Measurements from ENCODE around the gene APMAP.

APMAP gene

GRCh38 chr20:24980291-24981053, 12.1 kb downstream of the APMAP start:
- no peak overlapping the region for H3K4me3 ChIP-seq (replicated peaks; ENCODE audit: low read depth, low read length)
- no peak for TF ChIP-seq CTCF (IDR thresholded peaks at IDR 0.05; ENCODE audit: low read length, missing control alignments)
- no peak for DNase-seq (ENCODE audit: low read depth)

- H3K4me3 ChIP-seq (replicated peaks; ENCODE audit: low read depth, low read length): no peak overlapping the region
- TF ChIP-seq CTCF (IDR thresholded peaks at IDR 0.05; ENCODE audit: low read length, missing control alignments): no peak
- no peak for DNase-seq (ENCODE audit: low read depth)
Observed at GRCh38 chr20:24979036-24979960, 13.3 kb downstream of the APMAP start.

- H3K4me3 ChIP-seq (replicated peaks; ENCODE audit: low read depth, low read length): no peak overlapping the region
- TF ChIP-seq CTCF (IDR thresholded peaks at IDR 0.05; ENCODE audit: low read length, missing control alignments): no peak
- no peak for DNase-seq (ENCODE audit: low read depth)
Observed at GRCh38 chr20:24978513-24978912, 14.0 kb downstream of the APMAP start.

- H3K4me3 ChIP-seq (replicated peaks; ENCODE audit: low read depth, low read length): no peak overlapping the region
- TF ChIP-seq CTCF (IDR thresholded peaks at IDR 0.05; ENCODE audit: low read length, missing control alignments): no peak
- DNase-seq (ENCODE audit: low read depth): no peak
Observed at GRCh38 chr20:24977797-24978196, 14.8 kb downstream of the APMAP start.

GRCh38 chr20:24977336-24977735, 15.2 kb downstream of the APMAP start:
- TF ChIP-seq CTCF (IDR thresholded peaks at IDR 0.05; ENCODE audit: low read length, missing control alignments): no peak
- no peak for DNase-seq (ENCODE audit: low read depth)
- no peak overlapping the region for H3K4me3 ChIP-seq (replicated peaks; ENCODE audit: low read depth, low read length)

- no peak for DNase-seq (ENCODE audit: low read depth)
- no peak for TF ChIP-seq CTCF (IDR thresholded peaks at IDR 0.05; ENCODE audit: low read length, missing control alignments)
- H3K4me3 ChIP-seq (replicated peaks; ENCODE audit: low read depth, low read length): no peak overlapping the region
Observed at GRCh38 chr20:24972341-24972740, 20.2 kb downstream of the APMAP start.

Data from fibroblast of pulmonary artery (primary cell).